ENCODE measurements around the gene ATP8B4.

ATP8B4 gene

GRCh38 chr15:50128266-50128665 lies 9.2 kb upstream of the ATP8B4 start:
- TF ChIP-seq CTCF (IDR thresholded peaks at IDR 0.05; ENCODE audit: low read depth, low read length): no peak
- no peak overlapping the region for H3K4me3 ChIP-seq (ENCODE audit: low read depth, low read length)

- no peak for TF ChIP-seq CTCF (IDR thresholded peaks at IDR 0.05; ENCODE audit: low read depth, low read length)
Observed at GRCh38 chr15:50127255-50127777, 8.3 kb upstream of the ATP8B4 start.

GRCh38 chr15:50126072-50126471 lies 7.0 kb upstream of the ATP8B4 start:
- no peak for TF ChIP-seq CTCF (IDR thresholded peaks at IDR 0.05; ENCODE audit: low read depth, low read length)
- no peak overlapping the region for H3K4me3 ChIP-seq (ENCODE audit: low read depth, low read length)

More at GRCh38 chr15:50127255-50127777, 8.3 kb upstream of the ATP8B4 start:
- no peak overlapping the region for H3K4me3 ChIP-seq (ENCODE audit: low read depth, low read length)

- no peak overlapping the region for H3K4me3 ChIP-seq (ENCODE audit: low read depth, low read length)
- TF ChIP-seq CTCF (IDR thresholded peaks at IDR 0.05; ENCODE audit: low read depth, low read length): no peak
Observed at GRCh38 chr15:50124631-50125030, 5.6 kb upstream of the ATP8B4 start.

GRCh38 chr15:50123861-50124557 lies 5.0 kb upstream of the ATP8B4 start:
- no peak overlapping the region for H3K4me3 ChIP-seq (ENCODE audit: low read depth, low read length)
- no peak for TF ChIP-seq CTCF (IDR thresholded peaks at IDR 0.05; ENCODE audit: low read depth, low read length)

- TF ChIP-seq CTCF (IDR thresholded peaks at IDR 0.05; ENCODE audit: low read depth, low read length): no peak
- H3K4me3 ChIP-seq (ENCODE audit: low read depth, low read length): no peak overlapping the region
Observed at GRCh38 chr15:50120729-50121128, 1.7 kb upstream of the ATP8B4 start.

DNA sequence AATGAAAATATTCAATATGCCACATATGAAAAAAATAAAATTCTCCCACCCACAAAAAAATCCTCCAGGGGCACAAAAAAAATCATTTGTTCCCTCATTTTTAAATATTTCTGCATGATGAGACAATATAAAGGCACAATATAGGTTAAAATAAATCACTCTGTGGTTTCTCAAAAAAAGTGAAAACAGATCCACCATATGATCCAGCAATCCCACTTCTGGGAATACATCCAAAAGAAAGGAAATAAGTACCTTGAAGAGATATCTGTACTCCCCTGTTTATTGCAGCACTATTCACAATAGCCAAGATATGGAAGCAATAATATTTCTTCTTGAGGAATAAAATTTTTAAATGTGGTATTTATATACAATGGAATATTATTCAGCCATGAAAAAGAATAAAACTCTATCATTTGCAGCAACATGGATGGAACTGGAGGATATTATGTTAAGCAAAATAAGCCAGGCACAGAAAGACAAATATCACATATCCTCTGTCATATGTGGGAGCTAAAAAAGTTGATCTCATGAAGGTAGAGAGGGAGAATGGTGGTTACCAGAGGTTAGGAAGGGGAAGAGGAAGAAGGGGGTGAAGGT lies 1.5 kb downstream of the ATP8B4 start:
- TF ChIP-seq CTCF (IDR thresholded peaks at IDR 0.05; ENCODE audit: low read depth, low read length): no peak

More for the DNA sequence above, 1.5 kb downstream of the ATP8B4 start:
- no peak overlapping the region for H3K4me3 ChIP-seq (ENCODE audit: low read depth, low read length)

Data from WI38 (cell line).